HepG2 (cell line): Measurements from ENCODE around the gene PPP2R2D. TPM values are rescaled to one million over a fixed set of nuclear protein-coding genes. Genes with fewer than 3 reads are reported as not detected.

Experiments
- ATAC-seq: fragments of 200-7000 bp; cut with Tn5 transposase; 3 replicates; pipeline ENCODE4 v1.9.1; 2020; ENCODE audit warnings: mild to moderate bottlenecking, moderate library complexity
- BruUV-seq: library from RNA; stranded (reverse); fragments of 400-500 nt; replicated peaks from 2 replicates; lab custom pipeline; 2021; lab: Mats Ljungman, UMichigan
- CTCF ChIA-PET: fragments of 300-600 bp; formaldehyde crosslinking; extraction: SDS; loops from one replicate; lab custom pipeline; 2021; ENCODE audit warnings: low total read pairs, inconsistent platforms, low intra/inter-chr PET ratio; lab: Yijun Ruan, JAX
- POLR2A ChIA-PET: fragments of 350-600 bp; sonication (Branson Sonifier 250); formaldehyde crosslinking; loops from one replicate; lab custom pipeline; 2020; ENCODE audit warnings: antibody characterized with exemption, inconsistent platforms; lab: Yijun Ruan, JAX
- DNase-seq: peaks from one replicate; pipeline ENCODE4 v3.0.0-alpha.2; 2015; ENCODE audit warnings: low spot score
- FAIRE-seq: peaks from 3 replicates; lab custom pipeline; 2011; peaks lifted over from hg19 to GRCh38; lab: Jason Lieb, UNC
- H2AFZ ChIP-seq: one replicate; pipeline ENCODE4 v1.6.1; 2011; ENCODE audit warnings: low read length, inconsistent platforms
- H3K27ac ChIP-seq: fragments of 300-600 bp; 3 replicates; pipeline ENCODE4 v1.8.0; 2011; ENCODE audit warnings: mixed run types, mild to moderate bottlenecking, mixed read lengths, low read length, inconsistent platforms; ENCODE audit not compliant: insufficient read depth; ENCODE audit errors: extremely low read length
- H3K27me3 ChIP-seq, 2 experiments: fragments of 200-600 bp in 1 of 2; 2 replicates in 1 of 2; 3 replicates in 1 of 2; pipeline versions ENCODE4 v1.6.0 to v1.8.0; 2011; ENCODE audit warnings: low read length in 2 of 2, mild to moderate bottlenecking in 2 of 2, moderate library complexity in 2 of 2, inconsistent platforms in 1 of 2; ENCODE audit not compliant: insufficient read depth in 2 of 2, control insufficient read depth in 1 of 2
- H3K36me3 ChIP-seq, 2 experiments: fragments of 200-600 bp in 1 of 2; replicated peaks in 1 of 2; 2 replicates in 1 of 2; 3 replicates in 1 of 2; pipeline versions ENCODE4 v1.5.1 to v1.8.0; 2011; ENCODE audit warnings: low read length in 2 of 2, inconsistent platforms in 1 of 2; ENCODE audit not compliant: insufficient read depth in 2 of 2, control insufficient read depth in 1 of 2
- H3K4me1 ChIP-seq: 2 replicates; pipeline ENCODE4 v1.5.1; 2012; ENCODE audit warnings: low read length, inconsistent platforms; ENCODE audit not compliant: insufficient read depth
- H3K4me2 ChIP-seq: 2 replicates; pipeline ENCODE4 v1.6.0; 2011; ENCODE audit warnings: low read depth, low read length, inconsistent platforms
- H3K4me3 ChIP-seq, 3 experiments: fragments of 200-600 bp in 1 of 3; sonication (generic), shearing (Covaris generic) in 1 of 3; replicated peaks in 1 of 3; 2 replicates each; pipeline ENCODE4 v1.5.1; 2011 to 2016; ENCODE audit warnings: low read length in 3 of 3, inconsistent platforms in 2 of 3, low read depth in 2 of 3, mild to moderate bottlenecking in 2 of 3, control low read depth in 1 of 3, mixed read lengths in 1 of 3; ENCODE audit not compliant: insufficient read depth in 1 of 3
- H3K79me2 ChIP-seq: one replicate; pipeline ENCODE4 v1.6.1; 2011; ENCODE audit warnings: low read length, inconsistent platforms; ENCODE audit not compliant: insufficient read depth
- H3K9ac ChIP-seq: 2 replicates; pipeline ENCODE4 v1.6.0; 2011; ENCODE audit warnings: mild to moderate bottlenecking, low read depth, low read length, inconsistent platforms; ENCODE audit not compliant: insufficient read depth
- H3K9me3 ChIP-seq: 2 replicates; pipeline ENCODE4 v1.5.1; 2012; ENCODE audit warnings: mild to moderate bottlenecking, low read length
- H4K20me1 ChIP-seq: 2 replicates; pipeline ENCODE4 v1.6.0; 2011; ENCODE audit warnings: inconsistent platforms, mild to moderate bottlenecking, low read length, moderate library complexity; ENCODE audit not compliant: insufficient read depth
- IRX3 ChIP-seq: sonication (generic); formaldehyde crosslinking; IDR thresholded peaks from 2 replicates; pipeline ENCODE4 v1.8.1; 2023; ENCODE audit warnings: mild to moderate bottlenecking, low read depth, missing genetic modification reagents, borderline replicate concordance
- POLR2AphosphoS5 ChIP-seq: IDR thresholded peaks from 2 replicates; pipeline ENCODE4 v1.6.1; 2012; ENCODE audit warnings: low read depth, low read length
- SALL1 ChIP-seq: sonication (generic); formaldehyde crosslinking; IDR thresholded peaks from 2 replicates; pipeline ENCODE4 v1.8.0; 2022; ENCODE audit warnings: mild to moderate bottlenecking, missing genetic modification reagents
- SCMH1 ChIP-seq: sonication (generic); formaldehyde crosslinking; IDR thresholded peaks from 2 replicates; pipeline ENCODE4 v1.9.0; 2021; ENCODE audit warnings: missing genetic modification reagents, mild to moderate bottlenecking, borderline replicate concordance
- ZNF160 ChIP-seq: sonication (generic); formaldehyde crosslinking; IDR thresholded peaks from 2 replicates; pipeline ENCODE4 v1.8.0; 2022; ENCODE audit warnings: mild to moderate bottlenecking, inconsistent platforms, missing genetic modification reagents
- ZNF317 ChIP-seq: sonication (generic); formaldehyde crosslinking; IDR thresholded peaks from 2 replicates; pipeline ENCODE4 v1.5.0; 2020; ENCODE audit warnings: mild to moderate bottlenecking, missing genetic modification reagents
- ZNF549 ChIP-seq: sonication (generic); formaldehyde crosslinking; IDR thresholded peaks from 2 replicates; pipeline ENCODE4 v1.5.0; 2020; ENCODE audit warnings: missing genetic modification reagents
- ZNF567 ChIP-seq: sonication (generic); formaldehyde crosslinking; IDR thresholded peaks from 2 replicates; pipeline ENCODE4 v1.8.1; 2023; ENCODE audit warnings: mild to moderate bottlenecking, missing genetic modification reagents, borderline replicate concordance
- ZZZ3 ChIP-seq: sonication (generic); formaldehyde crosslinking; IDR thresholded peaks from 2 replicates; pipeline ENCODE4 v1.4.0; 2020; ENCODE audit warnings: missing genetic modification reagents, mild to moderate bottlenecking, borderline replicate concordance
- WGBS: methylation state at CpG from one replicate; pipeline ENCODE4 v1.1.6; 2017; ENCODE audit warnings: low lambda C conversion rate; 5-methylcytosine and 5-hydroxymethylcytosine counted together
- in situ Hi-C: cut with HindIII; loops from 2 replicates; pipeline ENCODE4 v1.10.0; 2017; ENCODE audit warnings: low pct_unique_long_range_greater_than_20kb; ENCODE audit not compliant: extremely low pct_ligation_motif_present
- intact Hi-C: fragments of 100-400 bp; cut with micrococcal nuclease; formaldehyde crosslinking; loops from one replicate; pipeline ENCODE4 v1.10.0; 2022; ENCODE audit not compliant: unreplicated experiment
- polyA plus RNA-seq, 8 experiments: library from polyadenylated mRNA; depleted of rRNA in 3 of 8; stranded (reverse) in 7 of 8; unstranded in 1 of 8; fragments of >200 nt; fragmentation: Illumina TruSeq in 4 of 8; extraction: Trizol in 4 of 8; gene quantifications; 2 replicates each; pipeline versions ENCODE4 v1.2.1 to v1.2.3, GENCODE V29; 2011 to 2016; ENCODE audit warnings: low read depth in 4 of 8, missing spikeins in 1 of 8, mixed read lengths in 1 of 8; ENCODE audit not compliant: insufficient read depth in 1 of 8
- total RNA-seq, 5 experiments: library from RNA; depleted of rRNA; stranded (reverse); fragments of >200 nt; fragmentation: Illumina TruSeq; extraction: Trizol; gene quantifications; 2 replicates each; pipeline ENCODE4 v1.2.3, GENCODE V29; 2016; ENCODE audit warnings: low read depth in 1 of 5
- TF ChIP-seq, protein P1 (sequence below): sonication (generic); formaldehyde crosslinking; IDR thresholded peaks from 2 replicates; pipeline ENCODE4 v1.5.0; 2020; ENCODE audit warnings: missing genetic modification reagents
- TF ChIP-seq, protein P2 (sequence below): sonication (generic); formaldehyde crosslinking; IDR thresholded peaks from 2 replicates; pipeline ENCODE4 v1.4.0; 2020; ENCODE audit warnings: mild to moderate bottlenecking, missing genetic modification reagents, borderline replicate concordance
- TF ChIP-seq, protein P3 (sequence below): sonication (generic); formaldehyde crosslinking; conservative IDR thresholded peaks from 2 replicates; pipeline ENCODE4 v1.4.0; 2020; ENCODE audit warnings: missing genetic modification reagents
- TF ChIP-seq, protein P4 (sequence below): sonication (generic); formaldehyde crosslinking; IDR thresholded peaks from 2 replicates; pipeline ENCODE4 v1.5.1; 2020; ENCODE audit warnings: mild to moderate bottlenecking, missing genetic modification reagents, moderate library complexity

PPP2R2D gene
- total and polyA plus RNA-seq, 2 of the 13 experiments (the other 11 are each of a cell fraction or from before 2014, with no cell fraction given), result 32.7 to 33.2 TPM

DNA sequence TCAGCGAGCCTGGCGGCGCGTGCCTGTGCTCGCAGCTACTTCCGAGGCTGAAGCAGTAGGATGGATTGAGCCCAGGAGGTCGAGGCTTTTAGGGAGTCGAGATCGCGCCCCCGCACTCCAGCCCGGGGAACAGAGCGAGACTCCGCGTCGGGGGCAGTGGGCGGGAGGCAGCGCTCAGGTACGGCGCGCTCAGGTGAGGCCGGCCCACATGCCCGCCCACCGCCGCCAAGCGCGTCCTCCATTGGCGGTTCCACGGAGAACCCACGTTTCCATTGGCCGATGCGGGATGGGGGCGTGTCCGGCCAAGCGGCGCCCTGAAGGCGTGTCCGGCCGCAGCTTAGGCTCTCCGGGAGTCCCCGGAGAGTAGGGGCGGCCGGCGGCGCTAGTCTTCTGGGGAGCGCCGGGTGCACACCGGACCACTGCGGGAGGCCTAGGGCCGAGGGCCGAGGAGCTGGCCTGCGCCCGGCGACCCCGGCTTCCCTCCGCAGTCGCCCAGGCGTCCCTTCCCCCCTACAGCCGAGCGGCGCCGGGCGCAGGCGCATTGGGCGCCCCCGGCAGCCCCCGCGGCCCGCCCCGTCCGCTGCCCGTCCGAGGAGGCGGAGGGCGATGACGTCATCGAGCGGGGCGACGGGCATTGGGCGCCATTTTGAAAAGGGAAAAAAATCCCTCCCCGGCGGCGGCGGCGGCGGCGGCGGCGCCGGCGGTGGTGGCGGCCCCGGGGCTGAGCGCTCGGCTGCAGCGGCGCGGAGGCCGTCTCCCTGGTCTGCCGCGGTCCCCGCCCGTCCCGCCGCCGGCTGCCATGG is at the start of gene PPP2R2D (continued):
- TF ChIP-seq ZNF317 (CRISPR knock-in tag) (0 out of 2 replicates have a peak, but pooled peaks have one; percentile 29), SCMH1 (no peak)
- TF ChIP-seq, protein P1, sequence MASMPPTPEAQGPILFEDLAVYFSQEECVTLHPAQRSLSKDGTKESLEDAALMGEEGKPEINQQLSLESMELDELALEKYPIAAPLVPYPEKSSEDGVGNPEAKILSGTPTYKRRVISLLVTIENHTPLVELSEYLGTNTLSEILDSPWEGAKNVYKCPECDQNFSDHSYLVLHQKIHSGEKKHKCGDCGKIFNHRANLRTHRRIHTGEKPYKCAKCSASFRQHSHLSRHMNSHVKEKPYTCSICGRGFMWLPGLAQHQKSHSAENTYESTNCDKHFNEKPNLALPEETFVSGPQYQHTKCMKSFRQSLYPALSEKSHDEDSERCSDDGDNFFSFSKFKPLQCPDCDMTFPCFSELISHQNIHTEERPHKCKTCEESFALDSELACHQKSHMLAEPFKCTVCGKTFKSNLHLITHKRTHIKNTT (CRISPR knock-in tag), result no peak
- TF ChIP-seq, all 625 proteins: peak for 146

DNA sequence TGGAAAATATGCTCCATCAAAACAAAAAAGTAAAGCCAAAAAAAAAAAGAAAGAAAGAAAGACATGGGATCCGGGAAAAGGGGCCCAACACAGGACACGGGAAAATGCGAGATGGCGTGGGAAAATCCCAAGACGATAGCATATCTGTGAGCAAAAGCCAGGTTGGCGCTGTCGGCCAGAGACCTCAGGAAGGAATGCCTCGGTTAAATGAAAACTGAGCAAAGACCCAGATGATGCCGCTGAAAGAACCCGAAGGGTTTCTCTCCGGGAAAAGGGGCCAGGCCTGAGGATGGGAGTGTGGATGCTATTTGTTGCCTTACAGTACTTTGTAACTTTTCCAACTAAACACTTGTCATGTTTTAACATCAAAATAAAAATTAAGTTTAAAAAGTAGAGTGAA is 49.5 kb upstream of the PPP2R2D start:
- ATAC-seq (no peak), FAIRE-seq (no peak), DNase-seq (no peak)
- WGBS, result 41% methylated on average over 11 of the region's 11 CpGs
- intact Hi-C loops, result no loop called here
- Histone ChIP-seq H3K27ac (no peak overlapping the region), H3K27me3 (peaks cover 3 to 51% of the 10 kb centered on the region in 2 experiments), H3K9ac (no peak overlapping the region), H3K4me1 (no peaks in the 10 kb centered on the region), H4K20me1 (no peaks in the 10 kb centered on the region), H3K4me3 (no peak overlapping the region), H3K4me2 (no peak overlapping the region), H2AFZ (no peak overlapping the region), H3K36me3 (no peaks in the 10 kb centered on the region)
- BruUV-seq, result no TSS peak
- CTCF ChIA-PET, result no interaction called here
- TF ChIP-seq ZNF160 (CRISPR knock-in tag) (no peak), ZNF549 (no peak), ZZZ3 (CRISPR knock-in tag) (no peak), IRX3 (CRISPR knock-in tag) (no peak), POLR2AphosphoS5 (no peak), SALL1 (no peak), ZNF567 (CRISPR knock-in tag) (no peak)
- TF ChIP-seq, protein P2, sequence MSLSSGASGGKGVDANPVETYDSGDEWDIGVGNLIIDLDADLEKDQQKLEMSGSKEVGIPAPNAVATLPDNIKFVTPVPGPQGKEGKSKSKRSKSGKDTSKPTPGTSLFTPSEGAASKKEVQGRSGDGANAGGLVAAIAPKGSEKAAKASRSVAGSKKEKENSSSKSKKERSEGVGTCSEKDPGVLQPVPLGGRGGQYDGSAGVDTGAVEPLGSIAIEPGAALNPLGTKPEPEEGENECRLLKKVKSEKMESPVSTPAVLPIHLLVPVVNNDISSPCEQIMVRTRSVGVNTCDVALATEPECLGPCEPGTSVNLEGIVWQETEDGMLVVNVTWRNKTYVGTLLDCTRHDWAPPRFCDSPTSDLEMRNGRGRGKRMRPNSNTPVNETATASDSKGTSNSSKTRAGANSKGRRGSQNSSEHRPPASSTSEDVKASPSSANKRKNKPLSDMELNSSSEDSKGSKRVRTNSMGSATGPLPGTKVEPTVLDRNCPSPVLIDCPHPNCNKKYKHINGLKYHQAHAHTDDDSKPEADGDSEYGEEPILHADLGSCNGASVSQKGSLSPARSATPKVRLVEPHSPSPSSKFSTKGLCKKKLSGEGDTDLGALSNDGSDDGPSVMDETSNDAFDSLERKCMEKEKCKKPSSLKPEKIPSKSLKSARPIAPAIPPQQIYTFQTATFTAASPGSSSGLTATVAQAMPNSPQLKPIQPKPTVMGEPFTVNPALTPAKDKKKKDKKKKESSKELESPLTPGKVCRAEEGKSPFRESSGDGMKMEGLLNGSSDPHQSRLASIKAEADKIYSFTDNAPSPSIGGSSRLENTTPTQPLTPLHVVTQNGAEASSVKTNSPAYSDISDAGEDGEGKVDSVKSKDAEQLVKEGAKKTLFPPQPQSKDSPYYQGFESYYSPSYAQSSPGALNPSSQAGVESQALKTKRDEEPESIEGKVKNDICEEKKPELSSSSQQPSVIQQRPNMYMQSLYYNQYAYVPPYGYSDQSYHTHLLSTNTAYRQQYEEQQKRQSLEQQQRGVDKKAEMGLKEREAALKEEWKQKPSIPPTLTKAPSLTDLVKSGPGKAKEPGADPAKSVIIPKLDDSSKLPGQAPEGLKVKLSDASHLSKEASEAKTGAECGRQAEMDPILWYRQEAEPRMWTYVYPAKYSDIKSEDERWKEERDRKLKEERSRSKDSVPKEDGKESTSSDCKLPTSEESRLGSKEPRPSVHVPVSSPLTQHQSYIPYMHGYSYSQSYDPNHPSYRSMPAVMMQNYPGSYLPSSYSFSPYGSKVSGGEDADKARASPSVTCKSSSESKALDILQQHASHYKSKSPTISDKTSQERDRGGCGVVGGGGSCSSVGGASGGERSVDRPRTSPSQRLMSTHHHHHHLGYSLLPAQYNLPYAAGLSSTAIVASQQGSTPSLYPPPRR (CRISPR knock-in tag), result no peak
- TF ChIP-seq, protein P3, sequence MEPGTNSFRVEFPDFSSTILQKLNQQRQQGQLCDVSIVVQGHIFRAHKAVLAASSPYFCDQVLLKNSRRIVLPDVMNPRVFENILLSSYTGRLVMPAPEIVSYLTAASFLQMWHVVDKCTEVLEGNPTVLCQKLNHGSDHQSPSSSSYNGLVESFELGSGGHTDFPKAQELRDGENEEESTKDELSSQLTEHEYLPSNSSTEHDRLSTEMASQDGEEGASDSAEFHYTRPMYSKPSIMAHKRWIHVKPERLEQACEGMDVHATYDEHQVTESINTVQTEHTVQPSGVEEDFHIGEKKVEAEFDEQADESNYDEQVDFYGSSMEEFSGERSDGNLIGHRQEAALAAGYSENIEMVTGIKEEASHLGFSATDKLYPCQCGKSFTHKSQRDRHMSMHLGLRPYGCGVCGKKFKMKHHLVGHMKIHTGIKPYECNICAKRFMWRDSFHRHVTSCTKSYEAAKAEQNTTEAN (CRISPR knock-in tag), result no peak
- TF ChIP-seq, protein P4, sequence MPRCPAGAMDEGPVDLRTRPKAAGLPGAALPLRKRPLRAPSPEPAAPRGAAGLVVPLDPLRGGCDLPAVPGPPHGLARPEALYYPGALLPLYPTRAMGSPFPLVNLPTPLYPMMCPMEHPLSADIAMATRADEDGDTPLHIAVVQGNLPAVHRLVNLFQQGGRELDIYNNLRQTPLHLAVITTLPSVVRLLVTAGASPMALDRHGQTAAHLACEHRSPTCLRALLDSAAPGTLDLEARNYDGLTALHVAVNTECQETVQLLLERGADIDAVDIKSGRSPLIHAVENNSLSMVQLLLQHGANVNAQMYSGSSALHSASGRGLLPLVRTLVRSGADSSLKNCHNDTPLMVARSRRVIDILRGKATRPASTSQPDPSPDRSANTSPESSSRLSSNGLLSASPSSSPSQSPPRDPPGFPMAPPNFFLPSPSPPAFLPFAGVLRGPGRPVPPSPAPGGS, result no peak
- TF ChIP-seq, all 625 proteins: peak for 0
- POLR2A ChIA-PET, result no interaction called here
- H3K9me3 ChIP-seq, result no peaks in the 10 kb centered on the region
- in situ Hi-C loops, result no loop called here
- no peaks in the 10 kb centered on the region for H3K79me2 ChIP-seq
